NCI-H2196 treated with DMSO at 0.1 percent for 48 hours (cell line): ENCODE results near the gene CNN3.

Experiments
- DNase-seq: peaks from one replicate; lab custom pipeline; 2025; ENCODE audit not compliant: unreplicated experiment; lab: John Stamatoyannopoulos, UW

Gene CNN3

DNA sequence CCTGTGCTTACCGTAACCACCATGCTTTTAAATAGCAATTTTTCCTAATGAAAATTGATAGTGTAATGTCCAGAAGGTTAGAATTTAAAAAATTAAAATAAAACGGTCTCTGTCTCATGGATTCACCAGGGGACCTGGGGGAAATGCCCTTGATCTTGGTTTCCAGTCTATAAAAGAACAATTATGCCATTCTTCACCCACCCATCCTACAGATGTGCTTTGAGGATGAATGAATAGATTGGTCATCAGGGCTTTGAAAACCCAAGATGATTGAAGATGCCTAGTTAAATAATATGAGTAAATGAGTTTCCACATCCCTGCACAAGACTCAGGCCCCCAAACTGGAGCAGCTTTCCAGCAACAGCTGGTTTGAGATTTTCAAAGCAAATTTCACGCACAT lies 38.7 kb downstream of the CNN3 start:
- no peak for DNase-seq

DNA sequence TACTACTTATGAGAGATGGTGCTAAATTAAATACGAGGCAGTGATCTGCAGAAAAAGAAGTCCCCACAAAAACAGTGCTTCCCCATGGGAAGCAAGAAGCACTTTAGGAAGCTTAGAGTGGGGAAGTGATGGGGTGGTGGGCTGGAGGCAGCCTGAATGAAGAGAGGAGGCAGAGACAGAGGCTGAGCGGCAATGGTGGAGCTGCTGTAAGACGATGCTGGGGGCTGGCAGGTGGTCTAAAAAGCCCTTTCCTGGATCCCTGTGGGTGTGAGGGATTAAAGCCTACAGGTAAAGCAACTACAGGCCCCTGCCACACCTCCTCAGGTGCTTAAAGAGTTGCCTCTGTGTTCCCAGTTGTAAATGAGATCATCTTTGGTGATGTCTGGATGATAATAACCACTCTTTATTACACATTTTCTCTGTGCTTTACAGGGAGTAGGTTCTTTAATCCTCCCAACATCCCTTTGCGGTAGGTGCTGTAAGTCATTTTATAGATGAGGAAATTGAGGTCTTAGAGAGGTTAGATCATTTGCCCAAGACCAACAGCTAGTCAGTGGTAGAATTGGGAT lies 39.2 kb downstream of the CNN3 start:
- no peak for DNase-seq

DNA sequence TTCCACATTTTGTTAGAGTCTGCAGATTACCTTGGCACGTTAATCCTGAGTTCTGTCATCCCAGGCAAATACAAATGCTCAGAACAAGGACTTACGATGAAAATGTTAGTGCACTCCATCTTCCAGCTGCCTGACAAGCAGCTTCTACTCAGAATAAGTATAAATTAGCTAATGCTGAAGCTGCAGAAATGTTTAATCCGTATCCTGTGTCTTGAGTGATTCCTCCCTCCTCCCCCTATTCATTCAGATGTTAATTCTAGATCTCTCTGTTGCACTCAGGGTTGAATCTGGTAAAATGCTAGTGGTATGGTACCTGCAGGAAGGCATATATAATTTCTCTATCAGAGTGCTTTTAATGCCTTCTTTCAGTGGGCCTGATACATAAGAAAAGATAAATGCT lies 39.8 kb downstream of the CNN3 start:
- DNase-seq, result no peak

DNA sequence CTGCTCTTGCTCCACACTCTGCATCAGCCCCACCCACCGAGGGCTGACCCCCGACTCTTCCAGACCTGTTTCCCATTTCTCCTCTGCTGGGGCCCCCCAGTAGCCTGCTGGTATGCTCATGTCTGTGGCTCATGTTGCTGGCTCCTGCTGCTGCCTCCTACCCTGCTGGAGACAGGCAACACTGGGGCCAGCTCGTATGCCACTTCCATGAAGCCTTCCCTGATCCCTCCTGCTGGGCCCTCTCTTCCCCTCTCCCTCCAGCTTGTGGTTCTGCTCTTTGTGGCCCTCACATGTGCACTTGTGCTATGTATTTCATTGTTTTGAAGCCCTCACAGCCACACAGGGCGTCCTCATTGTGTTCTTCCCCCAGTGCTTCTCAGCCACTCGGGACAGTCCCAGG lies 40.5 kb downstream of the CNN3 start:
- DNase-seq, result no peak

- DNase-seq, result no peak
Measured at GRCh38 chr1:94884507-94884906, 42.4 kb downstream of the CNN3 start.

GRCh38 chr1:94884106-94884505 lies 42.8 kb downstream of the CNN3 start:
- DNase-seq, result no peak

GRCh38 chr1:94883691-94884090 lies 43.2 kb downstream of the CNN3 start:
- DNase-seq, result no peak

GRCh38 chr1:94878329-94878728 lies 48.6 kb downstream of the CNN3 start:
- no peak for DNase-seq

GRCh38 chr1:94876362-94876761 lies 50.5 kb downstream of the CNN3 start:
- DNase-seq, result no peak

DNA sequence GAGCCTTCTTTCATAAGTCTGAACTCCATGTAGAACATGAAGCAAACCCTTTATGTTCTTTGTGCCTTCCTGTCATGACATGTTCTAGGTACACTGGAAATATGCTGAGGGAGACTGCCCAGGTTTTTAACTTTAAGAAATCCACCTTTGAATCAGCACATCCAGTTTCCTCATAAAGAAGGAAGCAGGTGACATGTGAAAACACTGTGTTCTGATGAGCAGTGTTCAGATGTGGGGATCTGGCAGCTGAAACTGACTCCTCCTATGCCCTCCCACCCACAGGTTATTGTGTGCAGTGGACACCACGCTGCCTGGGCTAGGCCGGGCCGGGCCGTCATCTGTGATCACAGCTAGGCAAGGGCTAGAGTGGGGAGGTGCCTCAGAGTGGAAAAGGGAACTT lies 51.1 kb downstream of the CNN3 start:
- no peak for DNase-seq

GRCh38 chr1:94874423-94874822 lies 52.5 kb downstream of the CNN3 start:
- no peak for DNase-seq

- DNase-seq, result no peak
Measured at GRCh38 chr1:94873520-94874351, 53.2 kb downstream of the CNN3 start.

GRCh38 chr1:94872771-94873495 lies 54.0 kb downstream of the CNN3 start:
- no peak for DNase-seq

- no peak for DNase-seq
Measured at GRCh38 chr1:94871031-94871430, 55.9 kb downstream of the CNN3 start.

DNA sequence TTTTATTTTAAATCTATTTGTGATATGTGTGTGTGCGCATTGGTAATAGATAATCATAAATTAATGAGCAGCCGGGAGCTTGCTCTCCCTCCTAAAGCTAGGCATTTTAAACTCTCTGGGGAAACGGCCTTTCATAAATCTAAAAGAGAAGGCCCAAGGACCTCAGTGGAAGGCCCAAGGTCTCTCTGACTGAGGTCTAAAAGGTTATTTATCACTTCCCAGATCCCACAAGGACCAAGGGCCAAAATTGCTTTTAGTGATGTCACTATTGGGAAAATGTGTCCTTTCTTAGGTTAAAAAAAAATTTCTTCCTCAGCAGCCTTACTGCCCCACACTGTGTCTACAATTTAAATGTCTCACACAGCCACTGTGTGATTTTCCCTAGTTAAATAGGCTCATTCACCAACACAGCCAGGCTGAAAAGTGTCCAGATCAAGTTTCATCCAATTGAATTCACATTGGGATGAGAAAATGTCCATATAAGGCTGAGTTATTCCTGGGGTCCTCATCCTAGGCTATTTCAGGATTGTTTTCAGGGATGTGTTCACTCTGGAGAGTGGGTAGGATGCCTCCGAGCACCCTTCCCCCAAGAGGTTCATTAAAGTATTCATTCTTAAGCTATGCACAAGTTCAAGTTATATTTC lies 60.6 kb downstream of the CNN3 start:
- DNase-seq, result no peak

DNA sequence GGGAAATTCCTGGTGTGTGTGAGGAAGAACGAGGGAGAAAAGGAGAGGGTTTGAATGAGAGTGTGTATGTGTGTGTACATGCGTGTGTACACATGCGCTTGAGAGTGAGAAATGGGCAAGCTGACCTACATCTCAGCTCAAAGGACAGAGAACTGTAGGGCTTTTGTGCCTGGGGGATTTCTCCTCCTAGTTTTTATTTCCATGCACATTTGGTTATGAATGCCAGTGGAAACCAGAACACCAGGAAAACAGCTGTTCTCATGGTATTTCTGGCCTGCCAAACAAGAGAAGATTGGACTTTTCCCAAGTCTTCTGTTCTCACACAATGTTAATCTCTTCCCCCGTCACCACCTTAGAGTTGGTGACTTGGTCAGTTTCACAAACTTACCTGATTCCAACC lies 61.5 kb downstream of the CNN3 start:
- DNase-seq, result no peak

- no peak for DNase-seq
Measured at GRCh38 chr1:94864821-94865220, 62.1 kb downstream of the CNN3 start.

- DNase-seq, result no peak
Measured at GRCh38 chr1:94863919-94864318, 63.0 kb downstream of the CNN3 start.

DNA sequence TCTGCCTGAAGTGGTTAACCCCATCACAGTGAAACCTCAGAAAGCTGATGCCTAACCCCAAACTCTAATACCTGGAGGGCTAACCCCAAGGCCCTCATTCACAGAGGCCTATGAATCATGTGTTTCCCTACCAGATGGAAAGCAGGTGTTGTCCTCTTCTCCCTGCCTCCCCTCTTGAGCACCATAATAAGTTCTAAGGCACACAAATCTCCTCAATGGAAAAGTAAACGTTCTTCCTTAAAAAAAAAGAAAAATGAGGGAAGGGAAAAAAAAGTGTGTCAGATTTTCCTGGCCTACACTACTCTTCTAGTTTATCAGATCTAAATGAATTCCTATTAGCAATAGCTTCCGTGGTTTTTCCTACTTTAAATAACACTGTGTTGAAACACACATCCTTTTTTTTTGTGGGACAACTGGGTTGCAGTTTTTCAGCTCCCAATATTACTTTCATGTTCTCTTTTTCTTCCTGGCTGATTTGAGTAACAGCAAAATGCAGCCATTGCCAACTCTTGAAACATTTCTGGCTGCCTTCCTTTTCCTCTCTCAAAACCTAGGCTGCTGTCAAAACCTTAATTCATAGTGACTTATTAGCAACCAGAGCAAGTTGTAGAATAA lies 63.5 kb downstream of the CNN3 start:
- no peak for DNase-seq

DNA sequence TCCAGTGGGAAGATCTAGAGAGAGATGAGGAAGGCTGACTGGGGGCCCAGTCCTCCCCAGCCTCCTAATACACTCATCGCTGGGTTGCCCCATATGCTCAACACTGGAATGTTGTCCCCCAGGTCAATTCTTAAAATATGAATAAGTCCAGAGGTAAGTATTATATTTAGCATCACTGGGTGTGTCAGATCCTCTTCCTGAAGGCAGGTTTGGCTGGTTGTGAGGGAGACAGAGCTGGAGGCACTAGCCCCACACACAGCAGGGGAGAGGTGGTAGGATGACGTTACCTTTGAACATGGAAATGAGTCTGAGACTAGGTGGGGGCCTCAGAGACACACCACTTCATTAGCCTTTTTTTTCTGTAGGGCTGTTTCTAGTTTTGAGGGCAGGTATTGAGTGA lies 64.2 kb downstream of the CNN3 start:
- no peak for DNase-seq

DNA sequence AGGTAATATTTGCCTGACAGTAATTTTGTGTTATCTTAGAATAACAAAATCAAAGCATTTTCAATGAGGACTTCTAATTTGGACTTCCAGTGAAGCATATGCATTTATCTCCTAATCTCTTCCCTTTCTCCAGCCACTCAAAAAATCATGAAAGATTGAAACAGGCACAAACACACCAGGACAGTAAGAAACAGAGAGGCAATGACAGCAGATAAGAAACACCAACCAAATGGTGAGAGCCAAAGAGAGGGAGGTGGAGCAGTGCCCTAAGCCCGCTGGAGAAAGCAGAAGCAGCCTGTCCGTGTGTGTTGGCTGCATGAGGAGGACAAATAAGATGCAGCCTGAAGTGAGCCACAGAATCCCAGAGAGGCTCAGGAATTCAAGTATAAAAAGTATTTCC lies 67.7 kb downstream of the CNN3 start:
- no peak for DNase-seq
